SK-N-SH treated with all-trans-retinoic acid at 6 μM for 48 hours (cell line): Measurements from ENCODE around the gene NHEJ1.

ENCODE experiments used
- ATAC-seq: fragments of 200-7000 bp; cut with Tn5 transposase; 3 replicates; pipeline ENCODE4 v1.9.1; 2020; ENCODE audit warnings: mild to moderate bottlenecking, moderate library complexity
- ARNTL ChIP-seq: fragments of 450-650 bp; formaldehyde crosslinking; IDR thresholded peaks from 2 replicates; pipeline ENCODE4 v1.5.0; 2020; ENCODE audit warnings: low read depth, mild to moderate bottlenecking, moderate library complexity, borderline replicate concordance
- GLIS3 ChIP-seq: fragments of 250-450 bp; sonication (Bioruptor Pico); IDR thresholded peaks from 2 replicates; pipeline ENCODE4 v1.5.0; 2020; ENCODE audit warnings: mild to moderate bottlenecking, moderate library complexity
- ISL1 ChIP-seq: fragments of 250-450 bp; sonication (Bioruptor Pico); IDR thresholded peaks from 2 replicates; pipeline ENCODE4 v2.1.2; 2022; ENCODE audit warnings: mild to moderate bottlenecking, moderate library complexity
- OSR1 ChIP-seq: fragments of 250-450 bp; sonication (Bioruptor Pico); IDR thresholded peaks from 2 replicates; pipeline ENCODE4 v1.8.0; 2022; ENCODE audit warnings: moderate library complexity, mild to moderate bottlenecking, inconsistent platforms
- PPARA ChIP-seq: fragments of 250-450 bp; sonication (Bioruptor Pico); IDR thresholded peaks from 2 replicates; pipeline ENCODE4 v1.5.0; 2020; ENCODE audit warnings: mild to moderate bottlenecking, borderline replicate concordance
- RARB ChIP-seq: fragments of 250-450 bp; sonication (Bioruptor Pico); IDR thresholded peaks from 2 replicates; pipeline ENCODE4 v1.8.0; 2021; ENCODE audit warnings: mild to moderate bottlenecking, moderate library complexity
- SNAI2 ChIP-seq: fragments of 250-450 bp; sonication (Bioruptor Pico); IDR thresholded peaks from 2 replicates; pipeline ENCODE4 v1.5.0; 2020; ENCODE audit warnings: mild to moderate bottlenecking, moderate library complexity
- TCF4 ChIP-seq: fragments of 250-450 bp; sonication (Bioruptor Pico); IDR thresholded peaks from 2 replicates; pipeline ENCODE4 v1.8.0; 2021; ENCODE audit warnings: mild to moderate bottlenecking, moderate library complexity, borderline replicate concordance
- TOX ChIP-seq: fragments of 250-450 bp; sonication (Bioruptor Pico); IDR thresholded peaks from 2 replicates; pipeline ENCODE4 v1.8.0; 2021; ENCODE audit warnings: mild to moderate bottlenecking, moderate library complexity, borderline replicate concordance
- ZC3H10 ChIP-seq: fragments of 250-450 bp; sonication (Bioruptor Pico); IDR thresholded peaks from 2 replicates; pipeline ENCODE4 v1.5.1; 2021; ENCODE audit warnings: mild to moderate bottlenecking, moderate library complexity
- ZFP3 ChIP-seq: fragments of 250-450 bp; sonication (Bioruptor Pico); IDR thresholded peaks from 2 replicates; pipeline ENCODE4 v1.5.0; 2020; ENCODE audit warnings: mild to moderate bottlenecking, moderate library complexity
- ZFP30 ChIP-seq: fragments of 450-650 bp; formaldehyde crosslinking; IDR thresholded peaks from 2 replicates; pipeline ENCODE4 v1.5.0; 2022; ENCODE audit warnings: mild to moderate bottlenecking, moderate library complexity
- ZNF70 ChIP-seq: fragments of 450-650 bp; formaldehyde crosslinking; IDR thresholded peaks from 2 replicates; pipeline ENCODE4 v1.5.0; 2020; ENCODE audit warnings: mild to moderate bottlenecking, moderate library complexity
- TF ChIP-seq, protein P1 (sequence below): fragments of 250-450 bp; sonication (Bioruptor Pico); IDR thresholded peaks from 2 replicates; pipeline ENCODE4 v1.5.1; 2020; ENCODE audit warnings: low read depth, mild to moderate bottlenecking, moderate library complexity
- TF ChIP-seq, protein P2 (sequence below): fragments of 250-450 bp; sonication (Bioruptor Pico); IDR thresholded peaks from 2 replicates; pipeline ENCODE4 v1.8.0; 2020; ENCODE audit warnings: mild to moderate bottlenecking, moderate library complexity, borderline replicate concordance
- TF ChIP-seq, protein P3 (sequence below): fragments of 250-450 bp; sonication (Bioruptor Pico); IDR thresholded peaks from 2 replicates; pipeline ENCODE4 v1.5.0; 2020; ENCODE audit warnings: mild to moderate bottlenecking, moderate library complexity
- TF ChIP-seq, protein P4 (sequence below): fragments of 250-450 bp; sonication (Bioruptor Pico); IDR thresholded peaks from 2 replicates; pipeline ENCODE4 v1.5.1; 2021; ENCODE audit warnings: mild to moderate bottlenecking, moderate library complexity

The NHEJ1 gene

DNA sequence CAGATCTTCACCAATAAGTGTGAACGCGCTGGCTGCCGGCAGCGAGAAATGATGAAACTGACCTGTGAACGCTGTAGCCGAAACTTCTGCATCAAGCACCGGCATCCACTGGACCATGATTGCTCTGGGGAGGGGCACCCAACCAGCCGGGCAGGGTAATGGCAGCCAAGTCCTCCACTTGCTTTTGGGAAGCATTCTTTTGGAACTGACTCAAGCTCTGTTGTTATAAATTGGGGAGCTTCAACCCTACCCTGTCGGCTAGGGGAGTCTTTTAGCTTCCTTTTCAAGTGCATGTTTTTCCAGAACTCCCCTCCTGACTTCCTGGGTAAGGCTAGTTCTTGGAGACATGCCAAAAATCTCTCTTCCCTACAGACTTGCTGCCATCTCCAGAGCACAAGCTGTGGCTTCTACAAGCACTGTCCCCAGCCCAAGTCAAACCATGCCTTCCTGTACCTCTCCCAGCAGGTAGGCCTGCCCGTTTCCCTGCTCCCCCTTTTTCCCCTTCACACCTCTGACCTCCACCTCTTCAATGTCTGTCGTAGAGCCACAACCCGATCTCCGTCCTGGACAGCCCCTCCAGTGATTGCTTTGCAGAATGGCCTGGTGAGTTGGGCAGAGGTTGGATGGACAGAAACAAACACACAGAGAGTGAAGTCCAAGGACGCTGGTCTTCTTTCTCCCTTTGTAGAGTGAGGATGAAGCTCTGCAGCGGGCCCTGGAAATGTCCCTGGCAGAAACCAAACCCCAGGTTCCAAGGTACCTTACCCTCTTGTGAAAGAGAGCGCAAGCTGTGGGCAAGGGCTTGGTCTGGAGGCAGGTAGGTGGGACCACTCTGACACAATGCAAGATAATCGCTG lies 47.5 kb upstream of the NHEJ1 start (continued):
- TF ChIP-seq, protein P1, sequence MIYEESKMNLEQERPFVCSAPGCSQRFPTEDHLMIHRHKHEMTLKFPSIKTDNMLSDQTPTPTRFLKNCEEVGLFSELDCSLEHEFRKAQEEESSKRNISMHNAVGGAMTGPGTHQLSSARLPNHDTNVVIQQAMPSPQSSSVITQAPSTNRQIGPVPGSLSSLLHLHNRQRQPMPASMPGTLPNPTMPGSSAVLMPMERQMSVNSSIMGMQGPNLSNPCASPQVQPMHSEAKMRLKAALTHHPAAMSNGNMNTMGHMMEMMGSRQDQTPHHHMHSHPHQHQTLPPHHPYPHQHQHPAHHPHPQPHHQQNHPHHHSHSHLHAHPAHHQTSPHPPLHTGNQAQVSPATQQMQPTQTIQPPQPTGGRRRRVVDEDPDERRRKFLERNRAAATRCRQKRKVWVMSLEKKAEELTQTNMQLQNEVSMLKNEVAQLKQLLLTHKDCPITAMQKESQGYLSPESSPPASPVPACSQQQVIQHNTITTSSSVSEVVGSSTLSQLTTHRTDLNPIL (CRISPR knock-in tag): no peak
- TF ChIP-seq SNAI2 (CRISPR knock-in tag) (no peak), RARB (no peak), GLIS3 (CRISPR knock-in tag) (no peak), TOX (CRISPR knock-in tag) (no peak), ZC3H10 (no peak), ARNTL (no peak), ISL1 (CRISPR knock-in tag) (no peak), ZNF70 (no peak)
- TF ChIP-seq, protein P2, sequence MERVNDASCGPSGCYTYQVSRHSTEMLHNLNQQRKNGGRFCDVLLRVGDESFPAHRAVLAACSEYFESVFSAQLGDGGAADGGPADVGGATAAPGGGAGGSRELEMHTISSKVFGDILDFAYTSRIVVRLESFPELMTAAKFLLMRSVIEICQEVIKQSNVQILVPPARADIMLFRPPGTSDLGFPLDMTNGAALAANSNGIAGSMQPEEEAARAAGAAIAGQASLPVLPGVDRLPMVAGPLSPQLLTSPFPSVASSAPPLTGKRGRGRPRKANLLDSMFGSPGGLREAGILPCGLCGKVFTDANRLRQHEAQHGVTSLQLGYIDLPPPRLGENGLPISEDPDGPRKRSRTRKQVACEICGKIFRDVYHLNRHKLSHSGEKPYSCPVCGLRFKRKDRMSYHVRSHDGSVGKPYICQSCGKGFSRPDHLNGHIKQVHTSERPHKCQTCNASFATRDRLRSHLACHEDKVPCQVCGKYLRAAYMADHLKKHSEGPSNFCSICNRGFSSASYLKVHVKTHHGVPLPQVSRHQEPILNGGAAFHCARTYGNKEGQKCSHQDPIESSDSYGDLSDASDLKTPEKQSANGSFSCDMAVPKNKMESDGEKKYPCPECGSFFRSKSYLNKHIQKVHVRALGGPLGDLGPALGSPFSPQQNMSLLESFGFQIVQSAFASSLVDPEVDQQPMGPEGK: no peak
- TF ChIP-seq, all 23 proteins: peak for 0

DNA sequence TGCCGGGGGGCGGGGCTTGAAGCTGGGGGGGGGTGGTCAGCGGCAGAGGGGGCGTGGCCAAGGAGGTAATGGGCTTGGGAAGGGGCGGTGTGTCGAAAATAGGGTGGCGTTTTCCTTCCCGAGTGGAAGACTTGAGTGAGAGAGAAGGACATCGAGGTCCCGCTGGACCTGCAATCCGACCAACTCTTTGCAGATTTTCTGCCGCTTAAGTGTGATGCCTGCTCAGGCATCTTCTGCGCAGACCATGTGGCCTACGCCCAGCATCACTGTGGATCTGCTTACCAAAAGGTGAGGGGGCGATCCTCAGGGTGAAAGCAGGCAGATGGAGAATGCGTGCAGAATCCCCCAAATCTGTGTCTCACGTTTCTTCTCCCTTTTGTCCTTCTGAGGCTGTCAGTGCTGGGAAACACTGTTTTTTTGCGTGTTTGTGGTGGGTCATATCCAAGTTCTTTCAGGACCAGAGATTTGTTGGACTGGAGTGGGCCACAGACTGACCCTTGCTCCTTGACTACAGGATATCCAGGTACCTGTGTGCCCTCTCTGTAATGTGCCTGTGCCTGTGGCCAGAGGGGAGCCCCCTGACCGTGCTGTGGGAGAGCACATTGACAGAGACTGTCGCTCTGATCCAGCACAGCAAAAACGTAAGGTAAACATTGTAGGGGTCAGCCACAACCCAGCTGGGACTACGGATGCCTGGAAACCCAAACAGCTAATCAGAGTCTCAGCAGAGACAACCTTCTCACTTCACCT lies 46.7 kb upstream of the NHEJ1 start:
- TF ChIP-seq TCF4 (CRISPR knock-in tag) (no peak), OSR1 (CRISPR knock-in tag) (no peak), ZC3H10 (no peak), ISL1 (CRISPR knock-in tag) (no peak), GLIS3 (CRISPR knock-in tag) (no peak), PPARA (CRISPR knock-in tag) (no peak), ZFP3 (CRISPR knock-in tag) (no peak)
- TF ChIP-seq, protein P3, sequence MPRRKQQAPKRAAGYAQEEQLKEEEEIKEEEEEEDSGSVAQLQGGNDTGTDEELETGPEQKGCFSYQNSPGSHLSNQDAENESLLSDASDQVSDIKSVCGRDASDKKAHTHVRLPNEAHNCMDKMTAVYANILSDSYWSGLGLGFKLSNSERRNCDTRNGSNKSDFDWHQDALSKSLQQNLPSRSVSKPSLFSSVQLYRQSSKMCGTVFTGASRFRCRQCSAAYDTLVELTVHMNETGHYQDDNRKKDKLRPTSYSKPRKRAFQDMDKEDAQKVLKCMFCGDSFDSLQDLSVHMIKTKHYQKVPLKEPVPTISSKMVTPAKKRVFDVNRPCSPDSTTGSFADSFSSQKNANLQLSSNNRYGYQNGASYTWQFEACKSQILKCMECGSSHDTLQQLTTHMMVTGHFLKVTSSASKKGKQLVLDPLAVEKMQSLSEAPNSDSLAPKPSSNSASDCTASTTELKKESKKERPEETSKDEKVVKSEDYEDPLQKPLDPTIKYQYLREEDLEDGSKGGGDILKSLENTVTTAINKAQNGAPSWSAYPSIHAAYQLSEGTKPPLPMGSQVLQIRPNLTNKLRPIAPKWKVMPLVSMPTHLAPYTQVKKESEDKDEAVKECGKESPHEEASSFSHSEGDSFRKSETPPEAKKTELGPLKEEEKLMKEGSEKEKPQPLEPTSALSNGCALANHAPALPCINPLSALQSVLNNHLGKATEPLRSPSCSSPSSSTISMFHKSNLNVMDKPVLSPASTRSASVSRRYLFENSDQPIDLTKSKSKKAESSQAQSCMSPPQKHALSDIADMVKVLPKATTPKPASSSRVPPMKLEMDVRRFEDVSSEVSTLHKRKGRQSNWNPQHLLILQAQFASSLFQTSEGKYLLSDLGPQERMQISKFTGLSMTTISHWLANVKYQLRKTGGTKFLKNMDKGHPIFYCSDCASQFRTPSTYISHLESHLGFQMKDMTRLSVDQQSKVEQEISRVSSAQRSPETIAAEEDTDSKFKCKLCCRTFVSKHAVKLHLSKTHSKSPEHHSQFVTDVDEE (CRISPR knock-in tag): no peak
- TF ChIP-seq, protein P2: no peak

DNA sequence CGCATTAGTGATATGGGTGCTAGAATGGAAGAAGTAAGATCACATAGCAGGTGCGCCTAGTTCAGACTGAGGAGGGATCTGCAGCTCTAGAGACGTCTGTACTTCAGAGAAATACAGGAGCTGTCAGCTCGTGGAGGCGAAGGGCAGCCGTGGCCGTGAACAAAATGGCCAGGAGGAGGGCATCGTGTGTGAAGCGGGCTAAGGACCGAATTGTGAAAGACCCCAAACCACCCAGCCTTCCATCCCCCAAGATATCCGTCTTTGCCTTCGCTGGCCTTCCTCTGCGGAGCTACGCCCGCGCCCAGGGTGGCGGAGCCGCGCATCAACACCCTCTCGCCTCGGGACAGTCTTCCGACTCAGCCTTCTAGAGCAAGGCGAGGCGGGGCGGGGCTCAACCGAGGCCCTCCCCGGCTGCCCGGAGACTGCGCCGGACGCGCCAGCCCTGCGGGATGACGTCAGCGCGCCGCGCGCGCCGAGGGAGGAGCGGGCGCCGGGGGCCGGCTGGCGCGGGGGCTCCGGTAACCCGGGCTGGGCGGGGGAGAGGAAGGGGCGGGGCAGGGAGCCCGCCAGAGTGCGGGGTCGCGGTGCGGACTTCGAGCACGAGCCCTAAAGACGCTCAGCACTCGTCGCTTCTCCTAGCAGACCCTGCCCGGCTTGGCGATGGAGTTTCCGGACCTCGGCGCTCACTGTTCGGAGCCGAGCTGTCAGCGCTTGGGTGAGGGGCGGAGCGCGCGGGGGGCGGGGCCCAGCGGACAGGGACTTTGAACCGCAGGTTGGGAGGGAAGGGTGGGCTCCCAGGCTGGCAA lies 45.9 kb upstream of the NHEJ1 start, which contains the start of gene ZFAND2B:
ZFAND2B (plus strand) TSS at position 455 of the 806 bp plus-strand sequence; CDS start at position 661, 206 bp downstream.
- no peak for TF ChIP-seq ZFP30 (CRISPR knock-in tag)
- no peak for TF ChIP-seq OSR1 (CRISPR knock-in tag)
- TF ChIP-seq, protein P4, sequence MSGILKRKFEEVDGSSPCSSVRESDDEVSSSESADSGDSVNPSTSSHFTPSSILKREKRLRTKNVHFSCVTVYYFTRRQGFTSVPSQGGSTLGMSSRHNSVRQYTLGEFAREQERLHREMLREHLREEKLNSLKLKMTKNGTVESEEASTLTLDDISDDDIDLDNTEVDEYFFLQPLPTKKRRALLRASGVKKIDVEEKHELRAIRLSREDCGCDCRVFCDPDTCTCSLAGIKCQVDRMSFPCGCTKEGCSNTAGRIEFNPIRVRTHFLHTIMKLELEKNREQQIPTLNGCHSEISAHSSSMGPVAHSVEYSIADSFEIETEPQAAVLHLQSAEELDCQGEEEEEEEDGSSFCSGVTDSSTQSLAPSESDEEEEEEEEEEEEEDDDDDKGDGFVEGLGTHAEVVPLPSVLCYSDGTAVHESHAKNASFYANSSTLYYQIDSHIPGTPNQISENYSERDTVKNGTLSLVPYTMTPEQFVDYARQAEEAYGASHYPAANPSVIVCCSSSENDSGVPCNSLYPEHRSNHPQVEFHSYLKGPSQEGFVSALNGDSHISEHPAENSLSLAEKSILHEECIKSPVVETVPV (CRISPR knock-in tag): no peak
- ATAC-seq: peak; percentile 93

More for the DNA sequence above, 46.7 kb upstream of the NHEJ1 start:
- peak; percentile 44 for ATAC-seq
